GM23338 (cell line): ENCODE results near the gene ZBTB12. TPM values are rescaled to one million over a fixed set of nuclear protein-coding genes. Genes with fewer than 3 reads are reported as not detected.
A peak's percentile ranks its signal among the peaks of the same experiment; 100 is the strongest.

Experiments used
- ATAC-seq: fragments of 200-7000 bp; cut with Tn5 transposase; 3 replicates; pipeline ENCODE4 v1.9.1; 2020
- DNase-seq: peaks from one replicate; pipeline ENCODE4 v3.0.0-alpha.2; 2015; ENCODE audit warnings: low spot score
- H2AFZ ChIP-seq: fragments of 200-600 bp; sonication (generic); 2 replicates; pipeline ENCODE4 v1.8.0; 2016; ENCODE audit warnings: antibody characterized with exemption, mild to moderate bottlenecking, moderate library complexity
- H3F3A ChIP-seq: fragments of 200-600 bp; sonication (generic); replicated peaks from 2 replicates; pipeline ENCODE4 v1.8.0; 2017; ENCODE audit warnings: antibody characterized with exemption, mixed run types, low read depth
- H3K27ac ChIP-seq: fragments of 200-600 bp; sonication (generic); 2 replicates; pipeline ENCODE4 v1.6.1; 2016; ENCODE audit warnings: low read depth
- H3K27me3 ChIP-seq: fragments of 200-600 bp; sonication (generic); 2 replicates; pipeline ENCODE4 v1.8.0; 2016; ENCODE audit warnings: mild to moderate bottlenecking, mixed run types, moderate library complexity; ENCODE audit not compliant: insufficient read depth
- H3K36me3 ChIP-seq: fragments of 200-600 bp; sonication (generic); 2 replicates; pipeline ENCODE4 v1.8.0; 2016; ENCODE audit warnings: mild to moderate bottlenecking; ENCODE audit not compliant: insufficient read depth
- H3K4me1 ChIP-seq: fragments of 200-600 bp; sonication (generic); 2 replicates; pipeline ENCODE4 v1.8.0; 2016; ENCODE audit warnings: mild to moderate bottlenecking, moderate library complexity; ENCODE audit not compliant: insufficient read depth
- H3K4me2 ChIP-seq: fragments of 200-600 bp; sonication (generic); 2 replicates; pipeline ENCODE4 v1.7.1; 2017; ENCODE audit warnings: mixed run types
- H3K4me3 ChIP-seq: fragments of 200-600 bp; sonication (generic); 2 replicates; pipeline ENCODE4 v1.6.1; 2016; ENCODE audit warnings: mixed run types
- H3K79me2 ChIP-seq: fragments of 200-600 bp; sonication (generic); replicated peaks from 2 replicates; pipeline ENCODE4 v1.8.0; 2017; ENCODE audit warnings: mild to moderate bottlenecking; ENCODE audit not compliant: insufficient read depth
- H3K9me2 ChIP-seq: fragments of 200-600 bp; sonication (generic); 2 replicates; pipeline ENCODE4 v1.8.0; 2017; ENCODE audit not compliant: insufficient read depth
- H4K20me1 ChIP-seq: fragments of 200-600 bp; sonication (generic); replicated peaks from 2 replicates; pipeline ENCODE4 v1.8.0; 2017; ENCODE audit warnings: mild to moderate bottlenecking; ENCODE audit not compliant: insufficient read depth
- H3K27ac Mint-ChIP-seq: 2 replicates; pipeline ENCODE4 v1.8.0; 2020; ENCODE audit warnings: inconsistent platforms, mild to moderate bottlenecking, moderate library complexity, mixed read lengths
- H3K27me3 Mint-ChIP-seq: 3 replicates; pipeline ENCODE4 v1.8.0; 2022; ENCODE audit warnings: low read depth, mild to moderate bottlenecking, moderate library complexity, mixed read lengths, inconsistent platforms; ENCODE audit not compliant: insufficient read depth, poor library complexity
- H3K36me3 Mint-ChIP-seq: 3 replicates; pipeline ENCODE4 v1.8.0; 2021; ENCODE audit warnings: low read depth, mild to moderate bottlenecking, inconsistent platforms, moderate library complexity, mixed read lengths
- H3K4me1 Mint-ChIP-seq: 3 replicates; pipeline ENCODE4 v1.8.0; 2020; ENCODE audit warnings: mild to moderate bottlenecking, inconsistent platforms, mixed read lengths
- H3K4me3 Mint-ChIP-seq: 3 replicates; pipeline ENCODE4 v1.8.0; 2021; ENCODE audit warnings: moderate library complexity, mild to moderate bottlenecking, inconsistent platforms, mixed read lengths
- H3K9me3 Mint-ChIP-seq: 3 replicates; pipeline ENCODE4 v1.8.0; 2020; ENCODE audit warnings: moderate library complexity, mild to moderate bottlenecking, inconsistent platforms, mixed read lengths
- CREB1 ChIP-seq: fragments of 250-450 bp; sonication (Bioruptor Pico); IDR thresholded peaks from 2 replicates; pipeline ENCODE4 v1.5.0; 2020; ENCODE audit warnings: low read depth, mild to moderate bottlenecking, moderate library complexity
- EZH2 ChIP-seq: fragments of 200-600 bp; sonication (generic); IDR thresholded peaks from one replicate; pipeline ENCODE4 v1.8.0; 2017; ENCODE audit warnings: antibody characterized with exemption, mild to moderate bottlenecking, low read depth; ENCODE audit not compliant: unreplicated experiment
- JUNB ChIP-seq: IDR thresholded peaks from one replicate; pipeline ENCODE4 v1.6.1; 2016; ENCODE audit warnings: antibody characterized with exemption; ENCODE audit not compliant: unreplicated experiment
- NANOG ChIP-seq: IDR thresholded peaks from 2 replicates; pipeline ENCODE4 v1.6.1; 2016; ENCODE audit warnings: antibody characterized with exemption, borderline replicate concordance
- POLR2AphosphoS5 ChIP-seq: IDR thresholded peaks from 2 replicates; pipeline ENCODE4 v1.6.1; 2016; ENCODE audit warnings: antibody characterized with exemption, low read depth
- STAT1 ChIP-seq: IDR thresholded peaks from one replicate; pipeline ENCODE4 v1.6.1; 2016; ENCODE audit warnings: antibody characterized with exemption; ENCODE audit not compliant: unreplicated experiment
- ZNF114 ChIP-seq: fragments of 250-450 bp; sonication (Bioruptor Pico); IDR thresholded peaks from 2 replicates; pipeline ENCODE4 v1.5.0; 2020; ENCODE audit warnings: mild to moderate bottlenecking, moderate library complexity
- ZNF331 ChIP-seq: fragments of 250-450 bp; sonication (Bioruptor Pico); IDR thresholded peaks from 2 replicates; pipeline ENCODE4 v1.5.0; 2020; ENCODE audit warnings: low read depth, mild to moderate bottlenecking, moderate library complexity
- polyA plus RNA-seq: library from polyadenylated mRNA; unstranded; fragments of >200 nt; fragmentation: Nextera tagmentation; extraction: Ambion mirVana; gene quantifications from 2 replicates; pipeline ENCODE4 v1.2.1, GENCODE V29; 2016
- total RNA-seq: library from RNA; depleted of rRNA; stranded (reverse); fragments of >200 nt; shearing (Covaris generic); gene quantifications from 2 replicates; pipeline ENCODE4 v1.2.3, GENCODE V29; 2014
- TF ChIP-seq, protein P1 (sequence below): fragments of 250-450 bp; sonication (Bioruptor Pico); IDR thresholded peaks from 2 replicates; pipeline ENCODE4 v1.5.0; 2020; ENCODE audit warnings: mild to moderate bottlenecking, moderate library complexity
- TF ChIP-seq, protein P2 (sequence below): IDR thresholded peaks from one replicate; pipeline ENCODE4 v1.6.1; 2018; ENCODE audit warnings: antibody characterized with exemption; ENCODE audit not compliant: unreplicated experiment

Gene ZBTB12
- total and polyA plus RNA-seq, 2 experiments from 2014 or later, result 0.18 to 14.4 TPM

DNA sequence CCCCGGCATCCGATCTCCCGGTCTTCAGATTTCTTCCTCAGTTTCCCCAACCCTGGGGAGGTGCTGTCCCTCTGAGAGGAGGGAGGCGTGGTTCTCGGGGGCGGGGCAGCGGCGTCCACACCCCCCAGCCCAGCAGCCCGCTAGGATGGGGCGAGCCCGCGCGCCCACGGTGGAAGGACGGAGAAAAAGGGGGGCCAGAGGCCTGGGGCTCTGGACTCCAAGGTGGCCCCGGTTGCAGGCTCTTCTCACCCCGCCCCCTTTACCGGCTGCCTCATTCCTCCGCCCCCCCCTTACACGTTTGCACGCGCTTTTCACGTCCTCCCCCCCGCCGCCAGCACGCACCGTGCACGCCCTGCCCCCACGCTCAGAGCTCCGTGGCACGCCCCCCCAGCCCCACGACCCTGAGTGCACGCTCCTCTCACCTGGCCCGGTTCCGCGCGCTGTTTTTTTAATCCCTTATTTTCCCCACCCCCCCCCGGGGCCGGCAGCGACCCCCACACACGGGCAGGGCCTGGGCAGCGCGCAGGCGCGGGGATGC lies 402 bp downstream of the ZBTB12 start:
- DNase-seq, result peak; percentile 63
- Histone ChIP-seq H3K36me3 (no peaks in the 10 kb centered on the region), H3K27ac (peak overlapping the region; percentile 50), H3K79me2 (peaks cover 4% of the 10 kb centered on the region; the same call in 1 of the 2 replicates), H3K27me3 (no peaks in the 10 kb centered on the region), H3K9me2 (no peaks in the 10 kb centered on the region), H3K4me2 (peak overlapping the region; percentile 94), H4K20me1 (peaks cover 2% of the 10 kb centered on the region; the same call in 1 of the 2 replicates), H3F3A (peaks cover 10% of the 10 kb centered on the region; the same call in 1 of the 2 replicates), H3K4me3 (peak overlapping the region; percentile 80), H3K4me1 (peaks cover 21% of the 10 kb centered on the region), H2AFZ (no peak overlapping the region)
- Mint-ChIP-seq H3K27ac (peak overlapping the region; percentile 81; the same call in 1 of the 2 replicates), H3K4me1 (peaks cover 32% of the 10 kb centered on the region), H3K27me3 (peaks cover 23% of the 10 kb centered on the region), H3K36me3 (peaks cover 23% of the 10 kb centered on the region), H3K4me3 (peak overlapping the region; percentile 79), H3K9me3 (no peaks in the 10 kb centered on the region)
- TF ChIP-seq ZNF331 (no peak), POLR2AphosphoS5 (0 out of 2 replicates have a peak, but pooled peaks have one; percentile 38)
- ATAC-seq, result peak; percentile 8

GRCh38 chr6:31900917-31901414 lies 920 bp downstream of the ZBTB12 start:
- Histone ChIP-seq H3K27me3 (no peaks in the 10 kb centered on the region), H3K4me3 (peak overlapping the region; percentile 80), H2AFZ (no peak overlapping the region), H4K20me1 (peaks cover 5% of the 10 kb centered on the region; the same call in 1 of the 2 replicates), H3K27ac (peak overlapping the region; percentile 50; the same call in 1 of the 2 replicates), H3K4me1 (peaks cover 18% of the 10 kb centered on the region; the same call in 1 of the 2 replicates), H3K36me3 (peaks cover 2% of the 10 kb centered on the region; the same call in 1 of the 2 replicates), H3K4me2 (peak overlapping the region; percentile 94), H3K9me2 (no peaks in the 10 kb centered on the region), H3F3A (peaks cover 10% of the 10 kb centered on the region; the same call in 1 of the 2 replicates), H3K79me2 (peaks cover 9% of the 10 kb centered on the region; the same call in 1 of the 2 replicates)
- Mint-ChIP-seq H3K9me3 (no peaks in the 10 kb centered on the region), H3K27me3 (peaks cover 23% of the 10 kb centered on the region), H3K4me3 (peak overlapping the region; percentile 79), H3K36me3 (peaks cover 28% of the 10 kb centered on the region), H3K27ac (peak overlapping the region; percentile 81; the same call in 1 of the 2 replicates), H3K4me1 (peaks cover 30% of the 10 kb centered on the region)
- ATAC-seq (peak; percentile 7), DNase-seq (peak; percentile 64)
- no peak for TF ChIP-seq NANOG
- TF ChIP-seq, protein P1, sequence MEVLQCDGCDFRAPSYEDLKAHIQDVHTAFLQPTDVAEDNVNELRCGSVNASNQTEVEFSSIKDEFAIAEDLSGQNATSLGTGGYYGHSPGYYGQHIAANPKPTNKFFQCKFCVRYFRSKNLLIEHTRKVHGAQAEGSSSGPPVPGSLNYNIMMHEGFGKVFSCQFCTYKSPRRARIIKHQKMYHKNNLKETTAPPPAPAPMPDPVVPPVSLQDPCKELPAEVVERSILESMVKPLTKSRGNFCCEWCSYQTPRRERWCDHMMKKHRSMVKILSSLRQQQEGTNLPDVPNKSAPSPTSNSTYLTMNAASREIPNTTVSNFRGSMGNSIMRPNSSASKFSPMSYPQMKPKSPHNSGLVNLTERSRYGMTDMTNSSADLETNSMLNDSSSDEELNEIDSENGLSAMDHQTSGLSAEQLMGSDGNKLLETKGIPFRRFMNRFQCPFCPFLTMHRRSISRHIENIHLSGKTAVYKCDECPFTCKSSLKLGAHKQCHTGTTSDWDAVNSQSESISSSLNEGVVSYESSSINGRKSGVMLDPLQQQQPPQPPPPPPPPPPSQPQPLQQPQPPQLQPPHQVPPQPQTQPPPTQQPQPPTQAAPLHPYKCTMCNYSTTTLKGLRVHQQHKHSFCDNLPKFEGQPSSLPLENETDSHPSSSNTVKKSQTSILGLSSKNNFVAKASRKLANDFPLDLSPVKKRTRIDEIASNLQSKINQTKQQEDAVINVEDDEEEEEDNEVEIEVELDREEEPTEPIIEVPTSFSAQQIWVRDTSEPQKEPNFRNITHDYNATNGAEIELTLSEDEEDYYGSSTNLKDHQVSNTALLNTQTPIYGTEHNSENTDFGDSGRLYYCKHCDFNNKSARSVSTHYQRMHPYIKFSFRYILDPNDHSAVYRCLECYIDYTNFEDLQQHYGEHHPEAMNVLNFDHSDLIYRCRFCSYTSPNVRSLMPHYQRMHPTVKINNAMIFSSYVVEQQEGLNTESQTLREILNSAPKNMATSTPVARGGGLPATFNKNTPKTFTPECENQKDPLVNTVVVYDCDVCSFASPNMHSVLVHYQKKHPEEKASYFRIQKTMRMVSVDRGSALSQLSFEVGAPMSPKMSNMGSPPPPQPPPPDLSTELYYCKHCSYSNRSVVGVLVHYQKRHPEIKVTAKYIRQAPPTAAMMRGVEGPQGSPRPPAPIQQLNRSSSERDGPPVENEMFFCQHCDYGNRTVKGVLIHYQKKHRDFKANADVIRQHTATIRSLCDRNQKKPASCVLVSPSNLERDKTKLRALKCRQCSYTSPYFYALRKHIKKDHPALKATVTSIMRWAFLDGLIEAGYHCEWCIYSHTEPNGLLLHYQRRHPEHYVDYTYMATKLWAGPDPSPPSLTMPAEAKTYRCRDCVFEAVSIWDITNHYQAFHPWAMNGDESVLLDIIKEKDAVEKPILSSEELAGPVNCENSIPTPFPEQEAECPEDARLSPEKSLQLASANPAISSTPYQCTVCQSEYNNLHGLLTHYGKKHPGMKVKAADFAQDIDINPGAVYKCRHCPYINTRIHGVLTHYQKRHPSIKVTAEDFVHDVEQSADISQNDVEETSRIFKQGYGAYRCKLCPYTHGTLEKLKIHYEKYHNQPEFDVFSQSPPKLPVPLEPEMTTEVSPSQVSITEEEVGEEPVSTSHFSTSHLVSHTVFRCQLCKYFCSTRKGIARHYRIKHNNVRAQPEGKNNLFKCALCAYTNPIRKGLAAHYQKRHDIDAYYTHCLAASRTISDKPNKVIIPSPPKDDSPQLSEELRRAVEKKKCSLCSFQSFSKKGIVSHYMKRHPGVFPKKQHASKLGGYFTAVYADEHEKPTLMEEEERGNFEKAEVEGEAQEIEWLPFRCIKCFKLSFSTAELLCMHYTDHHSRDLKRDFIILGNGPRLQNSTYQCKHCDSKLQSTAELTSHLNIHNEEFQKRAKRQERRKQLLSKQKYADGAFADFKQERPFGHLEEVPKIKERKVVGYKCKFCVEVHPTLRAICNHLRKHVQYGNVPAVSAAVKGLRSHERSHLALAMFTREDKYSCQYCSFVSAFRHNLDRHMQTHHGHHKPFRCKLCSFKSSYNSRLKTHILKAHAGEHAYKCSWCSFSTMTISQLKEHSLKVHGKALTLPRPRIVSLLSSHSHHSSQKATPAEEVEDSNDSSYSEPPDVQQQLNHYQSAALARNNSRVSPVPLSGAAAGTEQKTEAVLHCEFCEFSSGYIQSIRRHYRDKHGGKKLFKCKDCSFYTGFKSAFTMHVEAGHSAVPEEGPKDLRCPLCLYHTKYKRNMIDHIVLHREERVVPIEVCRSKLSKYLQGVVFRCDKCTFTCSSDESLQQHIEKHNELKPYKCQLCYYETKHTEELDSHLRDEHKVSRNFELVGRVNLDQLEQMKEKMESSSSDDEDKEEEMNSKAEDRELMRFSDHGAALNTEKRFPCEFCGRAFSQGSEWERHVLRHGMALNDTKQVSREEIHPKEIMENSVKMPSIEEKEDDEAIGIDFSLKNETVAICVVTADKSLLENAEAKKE (CRISPR knock-in tag), result no peak
- no peak; the same call in 1 of the 2 replicates for TF ChIP-seq POLR2AphosphoS5
- no peak for TF ChIP-seq EZH2
- TF ChIP-seq STAT1, result no peak
- no peak for TF ChIP-seq ZNF114 (CRISPR knock-in tag)
- no peak for TF ChIP-seq JUNB
- TF ChIP-seq CREB1, result no peak
- TF ChIP-seq, protein P2, sequence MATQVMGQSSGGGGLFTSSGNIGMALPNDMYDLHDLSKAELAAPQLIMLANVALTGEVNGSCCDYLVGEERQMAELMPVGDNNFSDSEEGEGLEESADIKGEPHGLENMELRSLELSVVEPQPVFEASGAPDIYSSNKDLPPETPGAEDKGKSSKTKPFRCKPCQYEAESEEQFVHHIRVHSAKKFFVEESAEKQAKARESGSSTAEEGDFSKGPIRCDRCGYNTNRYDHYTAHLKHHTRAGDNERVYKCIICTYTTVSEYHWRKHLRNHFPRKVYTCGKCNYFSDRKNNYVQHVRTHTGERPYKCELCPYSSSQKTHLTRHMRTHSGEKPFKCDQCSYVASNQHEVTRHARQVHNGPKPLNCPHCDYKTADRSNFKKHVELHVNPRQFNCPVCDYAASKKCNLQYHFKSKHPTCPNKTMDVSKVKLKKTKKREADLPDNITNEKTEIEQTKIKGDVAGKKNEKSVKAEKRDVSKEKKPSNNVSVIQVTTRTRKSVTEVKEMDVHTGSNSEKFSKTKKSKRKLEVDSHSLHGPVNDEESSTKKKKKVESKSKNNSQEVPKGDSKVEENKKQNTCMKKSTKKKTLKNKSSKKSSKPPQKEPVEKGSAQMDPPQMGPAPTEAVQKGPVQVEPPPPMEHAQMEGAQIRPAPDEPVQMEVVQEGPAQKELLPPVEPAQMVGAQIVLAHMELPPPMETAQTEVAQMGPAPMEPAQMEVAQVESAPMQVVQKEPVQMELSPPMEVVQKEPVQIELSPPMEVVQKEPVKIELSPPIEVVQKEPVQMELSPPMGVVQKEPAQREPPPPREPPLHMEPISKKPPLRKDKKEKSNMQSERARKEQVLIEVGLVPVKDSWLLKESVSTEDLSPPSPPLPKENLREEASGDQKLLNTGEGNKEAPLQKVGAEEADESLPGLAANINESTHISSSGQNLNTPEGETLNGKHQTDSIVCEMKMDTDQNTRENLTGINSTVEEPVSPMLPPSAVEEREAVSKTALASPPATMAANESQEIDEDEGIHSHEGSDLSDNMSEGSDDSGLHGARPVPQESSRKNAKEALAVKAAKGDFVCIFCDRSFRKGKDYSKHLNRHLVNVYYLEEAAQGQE, result no peak
